Breast epithelium (tissue), 3 donors: ENCODE results near the gene ARFGEF2.

Experiments
- POLR2AphosphoS5 ChIP-seq, 3 donors: sonication (generic); formaldehyde crosslinking; IDR thresholded peaks; one replicate each; pipeline ENCODE4 v1.6.1; 2017; ENCODE audit warnings: antibody characterized with exemption in 3 of 3
- TF ChIP-seq, protein P1 (sequence below), 3 donors: fragments of 450-650 bp; IDR thresholded peaks; one replicate each; pipeline ENCODE4 v1.5.1; 2016 to 2017; ENCODE audit warnings: antibody characterized with exemption in 3 of 3, mild to moderate bottlenecking in 3 of 3, moderate library complexity in 3 of 3

DNA sequence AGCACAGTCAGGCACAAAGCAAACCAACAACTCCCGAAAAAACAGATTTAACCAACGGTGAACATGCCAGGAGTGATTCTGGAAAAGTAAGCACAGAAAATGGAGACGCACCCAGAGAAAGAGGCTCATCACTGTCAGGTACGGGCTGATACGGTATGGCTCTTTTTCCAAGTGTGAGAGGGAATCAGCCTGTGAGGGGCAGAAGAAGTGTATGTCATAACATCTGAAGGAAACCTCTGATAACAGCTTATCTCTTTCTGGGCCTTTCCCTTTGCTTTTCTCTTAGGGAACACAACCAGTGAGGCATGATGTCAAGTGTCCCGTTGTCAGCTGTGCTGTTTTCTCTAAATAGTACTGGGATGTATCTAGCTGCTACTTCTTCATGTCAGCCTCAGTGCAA is 32.1 kb downstream of the ARFGEF2 start:
- TF ChIP-seq POLR2AphosphoS5 (IDR thresholded peaks at IDR 0.05) = no peak
- TF ChIP-seq, protein P1, sequence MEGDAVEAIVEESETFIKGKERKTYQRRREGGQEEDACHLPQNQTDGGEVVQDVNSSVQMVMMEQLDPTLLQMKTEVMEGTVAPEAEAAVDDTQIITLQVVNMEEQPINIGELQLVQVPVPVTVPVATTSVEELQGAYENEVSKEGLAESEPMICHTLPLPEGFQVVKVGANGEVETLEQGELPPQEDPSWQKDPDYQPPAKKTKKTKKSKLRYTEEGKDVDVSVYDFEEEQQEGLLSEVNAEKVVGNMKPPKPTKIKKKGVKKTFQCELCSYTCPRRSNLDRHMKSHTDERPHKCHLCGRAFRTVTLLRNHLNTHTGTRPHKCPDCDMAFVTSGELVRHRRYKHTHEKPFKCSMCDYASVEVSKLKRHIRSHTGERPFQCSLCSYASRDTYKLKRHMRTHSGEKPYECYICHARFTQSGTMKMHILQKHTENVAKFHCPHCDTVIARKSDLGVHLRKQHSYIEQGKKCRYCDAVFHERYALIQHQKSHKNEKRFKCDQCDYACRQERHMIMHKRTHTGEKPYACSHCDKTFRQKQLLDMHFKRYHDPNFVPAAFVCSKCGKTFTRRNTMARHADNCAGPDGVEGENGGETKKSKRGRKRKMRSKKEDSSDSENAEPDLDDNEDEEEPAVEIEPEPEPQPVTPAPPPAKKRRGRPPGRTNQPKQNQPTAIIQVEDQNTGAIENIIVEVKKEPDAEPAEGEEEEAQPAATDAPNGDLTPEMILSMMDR (IDR thresholded peaks at IDR 0.05) = no peak
